K562 treated with DMSO at 1 percent for 12 hours (cell line): ENCODE measurements around the gene ARHGEF6. TPM values are rescaled to one million over a fixed set of nuclear protein-coding genes. Genes with fewer than 3 reads are reported as not detected.

Experiments
- total RNA-seq: library from RNA; unstranded; fragments of 300-600 nt; gene quantifications from 2 replicates; pipeline ENCODE4 v1.2.3, GENCODE V29; 2022; ENCODE audit not compliant: insufficient read depth

Gene ARHGEF6, protein sequence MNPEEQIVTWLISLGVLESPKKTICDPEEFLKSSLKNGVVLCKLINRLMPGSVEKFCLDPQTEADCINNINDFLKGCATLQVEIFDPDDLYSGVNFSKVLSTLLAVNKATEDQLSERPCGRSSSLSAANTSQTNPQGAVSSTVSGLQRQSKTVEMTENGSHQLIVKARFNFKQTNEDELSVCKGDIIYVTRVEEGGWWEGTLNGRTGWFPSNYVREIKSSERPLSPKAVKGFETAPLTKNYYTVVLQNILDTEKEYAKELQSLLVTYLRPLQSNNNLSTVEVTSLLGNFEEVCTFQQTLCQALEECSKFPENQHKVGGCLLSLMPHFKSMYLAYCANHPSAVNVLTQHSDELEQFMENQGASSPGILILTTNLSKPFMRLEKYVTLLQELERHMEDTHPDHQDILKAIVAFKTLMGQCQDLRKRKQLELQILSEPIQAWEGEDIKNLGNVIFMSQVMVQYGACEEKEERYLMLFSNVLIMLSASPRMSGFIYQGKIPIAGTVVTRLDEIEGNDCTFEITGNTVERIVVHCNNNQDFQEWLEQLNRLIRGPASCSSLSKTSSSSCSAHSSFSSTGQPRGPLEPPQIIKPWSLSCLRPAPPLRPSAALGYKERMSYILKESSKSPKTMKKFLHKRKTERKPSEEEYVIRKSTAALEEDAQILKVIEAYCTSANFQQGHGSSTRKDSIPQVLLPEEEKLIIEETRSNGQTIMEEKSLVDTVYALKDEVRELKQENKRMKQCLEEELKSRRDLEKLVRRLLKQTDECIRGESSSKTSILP
- total RNA-seq = 7.1 and 24.2 TPM in 2 replicates

DNA sequence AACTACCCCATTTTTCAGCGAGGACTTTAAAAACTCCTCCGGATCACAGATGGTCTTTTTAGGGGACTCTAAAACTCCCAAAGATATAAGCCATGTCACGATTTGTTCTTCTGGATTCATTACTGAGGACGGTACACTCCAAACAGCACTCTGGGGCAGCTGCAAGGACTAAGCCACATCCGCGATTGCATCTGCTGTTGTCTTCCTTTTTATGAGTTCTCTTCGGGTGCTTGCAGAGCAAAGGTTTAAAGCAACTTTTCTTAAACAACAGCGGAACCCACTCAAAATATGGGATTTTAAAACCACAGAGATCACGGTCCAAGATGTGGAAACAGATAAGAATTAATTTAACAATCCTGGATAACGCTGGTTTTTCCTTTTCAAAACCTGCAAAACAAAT lies at the start of gene ARHGEF6:
ARHGEF6 (minus strand) TSS at position 170 of the 400 bp plus-strand sequence; CDS start at position 120, 50 bp downstream.

GRCh38 chrX:136647677-136648360 lies 132.9 kb downstream of the ARHGEF6 start, which contains the start of gene CD40LG:
TSS of gene CD40LG (plus strand) at chrX:136648158. CDS start at chrX:136648249, 91 bp downstream.

Other genes with a start within 250 kb of the ARHGEF6 start
- not detected in 2 replicates for gene VGLL1, start 248.7 kb downstream of the ARHGEF6 start, total RNA-seq
- gene CD40LG, start 132.8 kb downstream of the ARHGEF6 start, total RNA-seq = not detected in 2 replicates
- 96.4 and 167 TPM in 2 replicates for gene RBMX, start 99.8 kb upstream of the ARHGEF6 start, total RNA-seq